Peyer's patch (tissue), 4 donors: ENCODE measurements around the gene PRKCH. TPM values are rescaled to one million over a fixed set of nuclear protein-coding genes. Genes with fewer than 3 reads are reported as not detected.

Experiments used
- DNase-seq, 3 donors: peaks; one replicate each; pipeline ENCODE4 v3.0.0-alpha.2; 2017 to 2019
- H3K27ac ChIP-seq, 4 donors: fragments of 200-600 bp; sonication (generic); one replicate each; pipeline ENCODE4 v1.5.1; 2016 to 2019
- H3K27me3 ChIP-seq, 2 donors: fragments of 200-600 bp; sonication (generic); one replicate each; pipeline ENCODE4 v1.5.1; 2019
- H3K36me3 ChIP-seq, 3 donors: fragments of 200-600 bp; sonication (generic); one replicate each; pipeline ENCODE4 v1.5.1; 2016 to 2019
- H3K4me1 ChIP-seq, 4 donors: fragments of 200-600 bp; sonication (generic); one replicate each; pipeline ENCODE4 v1.5.1; 2016 to 2019
- H3K4me3 ChIP-seq, 4 donors: fragments of 200-600 bp; sonication (generic); 1 replicate in 3 of 4; 2 replicates in 1 of 4; pipeline ENCODE4 v1.5.1; 2016 to 2019; ENCODE audit warnings: mild to moderate bottlenecking in 1 of 4
- H3K9me3 ChIP-seq, 4 donors: fragments of 200-600 bp; sonication (generic); one replicate each; pipeline ENCODE4 v1.5.1; 2016 to 2019; ENCODE audit warnings: mild to moderate bottlenecking in 1 of 4
- CTCF ChIP-seq, 6 experiments: fragments of 450-650 bp in 4 of 6; fragments of 200-600 bp in 2 of 6; sonication (generic) in 1 of 6; IDR thresholded peaks; one replicate each; pipeline ENCODE4 v1.5.1; 2017 to 2019; ENCODE audit warnings: antibody characterized with exemption in 6 of 6, mild to moderate bottlenecking in 3 of 6, moderate library complexity in 1 of 6
- POLR2A ChIP-seq, 2 donors: fragments of 450-650 bp; IDR thresholded peaks; one replicate each; pipeline ENCODE4 v1.5.1; 2017; ENCODE audit warnings: antibody characterized with exemption in 2 of 2, mild to moderate bottlenecking in 2 of 2, moderate library complexity in 2 of 2
- total RNA-seq, 4 donors: library from RNA; depleted of rRNA; stranded (reverse); fragments of >200 nt; gene quantifications; one replicate each; pipeline ENCODE4 v1.1.0, GENCODE V29; 2016

PRKCH gene
- total RNA-seq, 4 donors from 2014 or later, result 32.5 to 64.2 (median 53.0) TPM

- DNase-seq, result no peak
- no peaks in the 10 kb centered on the region for H3K27me3 ChIP-seq
- H3K4me3 ChIP-seq, result no peak overlapping the region
- H3K4me1 ChIP-seq, result no peaks in the 10 kb centered on the region
- no peak for TF ChIP-seq CTCF (IDR thresholded peaks at IDR 0.05)
- TF ChIP-seq POLR2A (IDR thresholded peaks at IDR 0.05), result no peak
- H3K27ac ChIP-seq, result peak overlapping the region in 1 of 4 donors; percentile 21
- H3K36me3 ChIP-seq, result no peaks in the 10 kb centered on the region
- no peaks in the 10 kb centered on the region for H3K9me3 ChIP-seq
Observed at GRCh38 chr14:61451491-61451890, 130.1 kb downstream of the PRKCH start.

DNA sequence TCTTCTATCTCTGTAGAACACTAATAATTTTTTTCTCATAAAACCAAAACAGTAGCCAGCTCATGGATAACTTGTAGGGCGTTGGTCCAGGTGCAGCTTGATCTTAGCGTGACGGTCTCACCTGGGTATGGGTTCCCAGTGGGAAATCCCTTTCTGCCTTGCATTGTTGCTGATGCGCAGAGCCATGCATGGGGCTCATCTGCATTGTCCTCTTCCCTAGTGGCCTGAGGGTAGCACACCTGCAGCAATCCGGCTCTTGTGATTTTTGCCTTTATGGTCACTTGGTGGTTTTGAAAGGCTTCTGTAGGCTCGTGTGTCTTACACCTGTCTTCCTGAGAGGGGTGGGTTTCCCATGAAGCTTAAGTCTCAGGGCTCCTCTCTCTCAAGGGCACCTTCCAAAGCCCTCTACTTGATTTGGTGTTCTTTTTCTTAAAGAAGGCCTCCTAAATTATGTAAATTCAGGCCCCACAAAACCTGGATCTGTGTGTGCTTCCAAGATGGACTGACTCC is 130.6 kb downstream of the PRKCH start:
- H3K4me1 ChIP-seq, result no peaks in the 10 kb centered on the region
- H3K36me3 ChIP-seq, result no peaks in the 10 kb centered on the region
- H3K27ac ChIP-seq, result peak overlapping the region in 2 of 4 donors; percentile 28 to 36
- H3K9me3 ChIP-seq, result no peaks in the 10 kb centered on the region
- H3K27me3 ChIP-seq, result no peaks in the 10 kb centered on the region
- TF ChIP-seq POLR2A (IDR thresholded peaks at IDR 0.05) (no peak), CTCF (IDR thresholded peaks at IDR 0.05) (no peak)
- no peak overlapping the region for H3K4me3 ChIP-seq
- DNase-seq, result no peak

DNA sequence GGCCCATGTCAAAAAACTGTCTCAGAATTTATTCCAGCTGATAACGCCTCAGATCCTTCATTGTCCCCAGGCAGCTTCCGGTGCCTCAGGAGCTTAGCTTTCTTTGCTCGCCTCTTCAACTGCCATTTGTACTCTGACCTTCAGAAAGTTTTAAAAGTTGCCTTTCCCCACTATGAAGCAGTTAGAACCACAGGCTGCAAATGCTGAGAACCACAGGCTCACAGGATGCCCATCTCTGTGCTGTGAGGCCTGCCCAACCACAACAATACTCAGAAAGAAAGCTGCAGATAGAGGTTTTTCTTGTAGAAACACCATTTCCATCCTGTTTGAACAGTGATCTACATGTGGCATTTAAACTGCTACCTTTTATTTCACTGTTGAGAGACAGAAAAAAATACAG is 131.1 kb downstream of the PRKCH start:
- Histone ChIP-seq H3K27me3 (no peaks in the 10 kb centered on the region), H3K36me3 (no peaks in the 10 kb centered on the region), H3K9me3 (no peaks in the 10 kb centered on the region), H3K4me3 (no peak overlapping the region), H3K4me1 (no peaks in the 10 kb centered on the region), H3K27ac (peak overlapping the region in 2 of 4 donors; percentile 28 to 36)
- peak in 1 of 3 donors; percentile 73 for DNase-seq
- TF ChIP-seq CTCF (IDR thresholded peaks at IDR 0.05) (no peak), POLR2A (IDR thresholded peaks at IDR 0.05) (no peak)

DNA sequence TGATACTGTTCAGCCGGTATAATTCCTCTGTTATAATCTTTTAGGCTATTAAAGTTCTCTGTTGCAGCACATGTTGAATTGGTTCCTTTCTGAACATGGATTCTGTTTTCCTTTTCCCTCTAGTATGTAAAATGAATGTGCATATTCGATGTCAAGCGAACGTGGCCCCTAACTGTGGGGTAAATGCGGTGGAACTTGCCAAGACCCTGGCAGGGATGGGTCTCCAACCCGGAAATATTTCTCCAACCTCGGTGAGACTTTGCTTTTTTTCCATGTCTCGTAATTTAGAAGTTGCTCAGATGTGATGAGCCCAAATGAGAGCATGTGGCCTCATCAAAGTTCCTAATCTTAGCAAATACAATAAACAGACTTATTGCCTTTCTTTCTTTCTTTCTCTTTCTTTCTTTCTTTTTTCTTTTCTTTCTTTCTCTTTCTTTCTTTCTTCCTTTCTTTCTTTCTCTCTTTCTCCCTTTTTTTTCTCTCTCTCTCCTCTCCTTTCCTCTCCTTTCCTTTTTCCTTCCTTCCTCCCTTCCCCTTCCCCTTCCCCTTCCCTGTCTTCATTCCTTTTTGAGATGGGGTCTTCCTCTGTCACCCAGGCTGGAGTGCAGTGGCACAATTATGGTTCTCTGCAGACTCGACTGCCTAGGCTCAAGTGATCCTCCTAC is 131.9 kb downstream of the PRKCH start:
- no peak overlapping the region for H3K4me3 ChIP-seq
- H3K27ac ChIP-seq, result peak overlapping the region in 2 of 4 donors; percentile 7 to 27
- H3K9me3 ChIP-seq, result no peaks in the 10 kb centered on the region
- TF ChIP-seq POLR2A (IDR thresholded peaks at IDR 0.05), result no peak
- TF ChIP-seq CTCF (IDR thresholded peaks at IDR 0.05), result no peak
- DNase-seq, result no peak
- no peaks in the 10 kb centered on the region for H3K27me3 ChIP-seq
- no peaks in the 10 kb centered on the region for H3K4me1 ChIP-seq
- H3K36me3 ChIP-seq, result no peaks in the 10 kb centered on the region

- DNase-seq, result no peak
- TF ChIP-seq CTCF (IDR thresholded peaks at IDR 0.05), result no peak
- no peak for TF ChIP-seq POLR2A (IDR thresholded peaks at IDR 0.05)
- no peaks in the 10 kb centered on the region for H3K4me1 ChIP-seq
- no peak overlapping the region for H3K4me3 ChIP-seq
- no peaks in the 10 kb centered on the region for H3K9me3 ChIP-seq
- H3K27me3 ChIP-seq, result no peaks in the 10 kb centered on the region
- H3K27ac ChIP-seq, result peak overlapping the region in 1 of 4 donors; percentile 3
- H3K36me3 ChIP-seq, result no peaks in the 10 kb centered on the region
Observed at GRCh38 chr14:61454545-61454944, 133.2 kb downstream of the PRKCH start.
